Endodermal cell (in vitro differentiated cells): ENCODE results near the gene GNAQ. TPM values are rescaled to one million over a fixed set of nuclear protein-coding genes. Genes with fewer than 3 reads are reported as not detected.

Experiments used
- DNase-seq: peaks from one replicate; pipeline ENCODE4 v3.0.0-alpha.2; 2017
- H3K27ac ChIP-seq: 2 replicates; pipeline ENCODE4 v1.5.1; 2013; ENCODE audit warnings: mild to moderate bottlenecking, low read depth, low read length, moderate library complexity
- H3K27me3 ChIP-seq: 2 replicates; pipeline ENCODE4 v1.6.1; 2013; ENCODE audit warnings: mild to moderate bottlenecking, low read length, moderate library complexity; ENCODE audit not compliant: insufficient read depth, control insufficient read depth, poor library complexity, severe bottlenecking
- H3K36me3 ChIP-seq: 2 replicates; pipeline ENCODE4 v1.7.0; 2013; ENCODE audit warnings: mild to moderate bottlenecking, low read length, moderate library complexity; ENCODE audit not compliant: control insufficient read depth, insufficient read depth
- H3K4me1 ChIP-seq: one replicate; pipeline ENCODE4 v1.7.0; 2013; ENCODE audit warnings: low read length; ENCODE audit not compliant: control insufficient read depth, insufficient read depth
- H3K4me3 ChIP-seq: 2 replicates; pipeline ENCODE4 v1.5.1; 2013; ENCODE audit warnings: mild to moderate bottlenecking, low read length, moderate library complexity
- H3K9ac ChIP-seq: 2 replicates; pipeline ENCODE4 v1.6.1; 2013; ENCODE audit warnings: mild to moderate bottlenecking, low read length, moderate library complexity; ENCODE audit not compliant: poor library complexity, severe bottlenecking; ENCODE audit errors: extremely low read depth
- H3K9me3 ChIP-seq: 2 replicates; pipeline ENCODE4 v1.6.1; 2013; ENCODE audit warnings: mild to moderate bottlenecking, low read length, moderate library complexity; ENCODE audit not compliant: control insufficient read depth
- H3K27ac Mint-ChIP-seq: 2 replicates; pipeline ENCODE4 v1.8.0; 2020; ENCODE audit warnings: mixed read lengths
- H3K27me3 Mint-ChIP-seq: 2 replicates; pipeline ENCODE4 v1.8.0; 2021; ENCODE audit warnings: mild to moderate bottlenecking, mixed read lengths; ENCODE audit not compliant: insufficient read depth
- H3K36me3 Mint-ChIP-seq: 2 replicates; pipeline ENCODE4 v1.8.0; 2020; ENCODE audit warnings: low read depth, mixed read lengths
- H3K4me1 Mint-ChIP-seq: 2 replicates; pipeline ENCODE4 v1.8.0; 2020; ENCODE audit warnings: mixed read lengths
- H3K4me3 Mint-ChIP-seq: 2 replicates; pipeline ENCODE4 v1.8.0; 2020; ENCODE audit warnings: mild to moderate bottlenecking, moderate library complexity, mixed read lengths
- H3K9me3 Mint-ChIP-seq: 2 replicates; pipeline ENCODE4 v1.8.0; 2020; ENCODE audit warnings: mild to moderate bottlenecking, mixed read lengths
- CTCF ChIP-seq: fragments of 200-600 bp; sonication (generic); conservative IDR thresholded peaks from 2 replicates; pipeline ENCODE4 v1.5.0; 2021; ENCODE audit warnings: antibody characterized with exemption, mild to moderate bottlenecking
- WGBS, 2 experiments: methylation state at CpG; one replicate each; pipeline versions ENCODE4 v1.1.5 to v1.1.7; 2013; ENCODE audit warnings: missing lambda C conversion rate in 2 of 2, mixed read lengths in 1 of 2; ENCODE audit not compliant: insufficient coverage in 1 of 2, insufficient read length in 1 of 2; 5-methylcytosine and 5-hydroxymethylcytosine counted together
- total RNA-seq, 2 donors: library from RNA; stranded (reverse); fragmentation: NEBNext Ultra II Directional in 1 of 2; extraction: Animal tissue kit (Norgen Biotek cat#: 25700) in 1 of 2; gene quantifications; 2 replicates in 1 of 2; 3 replicates in 1 of 2; pipeline ENCODE4 v1.2.1, GENCODE V29; 2021

GNAQ gene
- total RNA-seq, 2 donors from 2014 or later: 46.0 to 57.6 TPM

DNA sequence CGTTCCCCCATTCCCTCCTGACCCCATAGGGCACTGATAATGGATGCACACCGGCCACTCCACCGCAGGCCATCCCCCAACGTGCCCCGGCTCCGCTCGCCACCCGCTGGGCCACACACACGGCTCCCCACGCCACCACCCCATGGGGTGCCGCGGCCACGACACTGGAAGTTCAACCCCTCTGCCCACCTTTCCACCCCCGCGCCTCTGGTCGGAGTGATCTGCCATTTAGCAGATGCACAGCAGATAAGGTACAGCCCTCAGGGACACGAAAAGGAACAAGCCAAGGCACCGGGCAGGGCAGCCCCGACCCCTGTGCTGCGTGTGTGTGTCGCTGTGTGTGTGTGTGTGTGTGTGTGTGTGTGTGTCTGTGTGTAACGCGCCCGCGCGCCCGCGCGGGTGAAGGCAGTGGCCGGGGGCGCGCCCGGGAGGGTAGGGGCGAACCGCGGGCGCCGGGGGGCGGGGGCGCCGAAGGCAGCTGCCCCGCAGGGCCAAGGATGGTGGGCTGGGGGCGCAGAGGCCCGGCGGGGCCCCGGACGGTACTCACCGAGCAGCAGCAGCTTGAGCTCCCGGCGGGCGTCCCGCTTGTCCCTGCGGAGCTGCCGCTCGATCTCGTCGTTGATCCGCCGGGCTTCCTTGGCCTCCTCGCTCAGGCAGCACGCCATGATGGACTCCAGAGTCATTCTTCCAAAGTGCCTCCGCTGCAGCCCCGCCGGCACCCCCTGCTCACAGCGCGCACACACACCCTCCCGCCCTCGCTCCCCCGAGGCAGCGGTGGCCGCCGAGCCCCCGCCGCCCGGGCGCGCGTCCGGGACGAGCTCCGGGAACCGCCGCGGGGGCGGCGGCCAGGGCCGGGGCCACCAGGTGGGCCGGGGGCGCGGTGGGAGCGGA is 813 bp downstream of the GNAQ start:
- Histone ChIP-seq H3K27me3 (no peaks in the 10 kb centered on the region), H3K9me3 (no peaks in the 10 kb centered on the region), H3K4me3 (peak overlapping the region; percentile 89), H3K9ac (peak overlapping the region; percentile 23), H3K36me3 (no peaks in the 10 kb centered on the region), H3K27ac (peak overlapping the region; percentile 3), H3K4me1 (peaks cover 4% of the 10 kb centered on the region)
- Mint-ChIP-seq H3K4me1 (peaks cover 41% of the 10 kb centered on the region), H3K27me3 (no peaks in the 10 kb centered on the region), H3K27ac (peak overlapping the region; percentile 80), H3K9me3 (no peaks in the 10 kb centered on the region), H3K4me3 (peak overlapping the region; percentile 93), H3K36me3 (no peaks in the 10 kb centered on the region)
- DNase-seq: peak; percentile 85
- no peak for TF ChIP-seq CTCF
- 0 to 1% methylated on average over 7 to 91 of the region's 91 CpGs for WGBS, 2 experiments

DNA sequence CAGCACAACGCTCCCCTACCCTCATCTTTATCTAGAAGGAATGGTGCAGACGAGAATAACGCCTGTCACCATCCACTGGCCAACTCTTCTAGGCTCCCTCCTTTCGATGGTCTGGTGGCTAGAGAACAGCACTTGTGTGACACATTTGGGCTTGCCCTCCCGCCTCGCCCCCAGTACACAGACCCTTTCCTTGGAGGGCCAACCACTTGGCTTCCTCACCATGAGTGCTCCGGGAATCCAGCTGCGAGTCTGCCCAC is 1.4 kb downstream of the GNAQ start:
- Mint-ChIP-seq H3K9me3 (no peaks in the 10 kb centered on the region), H3K4me1 (peaks cover 43% of the 10 kb centered on the region), H3K27me3 (no peaks in the 10 kb centered on the region), H3K36me3 (no peaks in the 10 kb centered on the region), H3K27ac (peak overlapping the region; percentile 80), H3K4me3 (peak overlapping the region; percentile 93)
- peak overlapping the region; percentile 23 for H3K9ac ChIP-seq
- H3K4me1 ChIP-seq: peaks cover 4% of the 10 kb centered on the region
- H3K4me3 ChIP-seq: peak overlapping the region; percentile 89
- TF ChIP-seq CTCF: no peak
- H3K9me3 ChIP-seq: no peaks in the 10 kb centered on the region
- H3K27ac ChIP-seq: peak overlapping the region; percentile 3
- DNase-seq: no peak
- 1 to 10% methylated on average over 2 to 8 of the region's 8 CpGs for WGBS, 2 experiments
- H3K27me3 ChIP-seq: no peaks in the 10 kb centered on the region
- H3K36me3 ChIP-seq: no peaks in the 10 kb centered on the region

DNA sequence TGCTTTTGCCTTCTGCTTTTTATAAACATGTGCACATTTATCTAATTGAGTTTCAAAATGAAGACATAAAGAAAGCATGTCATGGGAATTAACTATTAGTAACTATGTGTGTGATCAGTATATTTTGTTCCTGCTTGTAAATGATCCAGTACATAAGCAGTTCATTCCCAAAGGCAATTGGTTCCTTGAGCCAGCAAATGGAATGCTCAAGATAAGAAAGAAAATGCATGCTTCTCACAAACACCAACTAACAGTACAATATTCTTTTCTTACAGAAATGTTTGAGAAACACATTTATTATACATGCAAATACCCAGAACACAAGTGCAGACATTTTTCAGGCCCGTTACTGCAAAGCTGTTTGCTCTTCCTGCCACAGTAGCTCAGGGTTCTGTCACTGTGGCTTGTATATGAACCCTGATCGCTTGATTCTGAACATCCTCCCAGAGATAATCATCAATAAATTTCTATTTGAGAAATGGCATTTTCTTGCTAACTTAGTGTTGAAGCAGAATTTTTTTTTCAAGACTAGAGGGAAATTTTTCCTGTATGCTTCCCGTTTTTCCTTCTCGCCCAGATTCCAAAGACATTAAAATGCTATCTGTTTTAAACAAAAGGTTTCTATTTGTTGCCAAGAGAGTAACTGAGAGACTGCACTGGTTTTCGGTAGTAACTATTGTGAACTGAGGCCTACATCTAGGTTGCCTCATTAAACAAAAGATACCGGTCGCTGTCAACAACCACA is 1.9 kb downstream of the GNAQ start:
- H3K4me1 ChIP-seq: peaks cover 4% of the 10 kb centered on the region
- no peaks in the 10 kb centered on the region for H3K27me3 ChIP-seq
- no peaks in the 10 kb centered on the region for H3K36me3 Mint-ChIP-seq
- H3K4me3 Mint-ChIP-seq: peak overlapping the region; percentile 93
- H3K9ac ChIP-seq: peak overlapping the region; percentile 30
- no peaks in the 10 kb centered on the region for H3K9me3 ChIP-seq
- H3K9me3 Mint-ChIP-seq: no peaks in the 10 kb centered on the region
- no peaks in the 10 kb centered on the region for H3K36me3 ChIP-seq
- peaks cover 38% of the 10 kb centered on the region for H3K4me1 Mint-ChIP-seq
- 0 to 14% methylated on average over 3 to 7 of the region's 7 CpGs for WGBS, 2 experiments
- no peak for DNase-seq
- H3K27ac Mint-ChIP-seq: no peak overlapping the region
- no peaks in the 10 kb centered on the region for H3K27me3 Mint-ChIP-seq
- no peak for TF ChIP-seq CTCF
- H3K27ac ChIP-seq: peak overlapping the region; percentile 3
- peak overlapping the region; percentile 89 for H3K4me3 ChIP-seq
